ENCODE data around the gene ATPAF1.

- TF ChIP-seq POU2F2 (IDR thresholded peaks at IDR 0.05; ENCODE audit: low read depth, low read length) (no peak), POLR2AphosphoS5 (IDR thresholded peaks at IDR 0.05; ENCODE audit: low read depth, low read length) (no peak), POLR2A (IDR thresholded peaks at IDR 0.05; ENCODE audit: low read depth, low read length) (no peak), TAF1 (IDR thresholded peaks at IDR 0.05; ENCODE audit: low read depth, low read length) (no peak)
Measured at GRCh38 chr1:46647611-46648010, 20.6 kb downstream of the ATPAF1 start.

Measured in GM12891 (cell line).